HTR-8/SVneo (cell line): ENCODE data around the gene GALNT18.
"Not testable (repeated sequence)": the region's sequence is repeated elsewhere in the genome, so short reads cannot be mapped to it uniquely, and the experiment has no call there.

ENCODE experiments used
- DNase-seq: peaks from one replicate; pipeline ENCODE4 v3.0.0; 2011; ENCODE audit warnings: low spot score, mixed read lengths; ENCODE audit not compliant: insufficient read length
- FAIRE-seq: peaks from 2 replicates; lab custom pipeline; 2011; peaks lifted over from hg19 to GRCh38; lab: Jason Lieb, UNC

The GALNT18 gene

DNA sequence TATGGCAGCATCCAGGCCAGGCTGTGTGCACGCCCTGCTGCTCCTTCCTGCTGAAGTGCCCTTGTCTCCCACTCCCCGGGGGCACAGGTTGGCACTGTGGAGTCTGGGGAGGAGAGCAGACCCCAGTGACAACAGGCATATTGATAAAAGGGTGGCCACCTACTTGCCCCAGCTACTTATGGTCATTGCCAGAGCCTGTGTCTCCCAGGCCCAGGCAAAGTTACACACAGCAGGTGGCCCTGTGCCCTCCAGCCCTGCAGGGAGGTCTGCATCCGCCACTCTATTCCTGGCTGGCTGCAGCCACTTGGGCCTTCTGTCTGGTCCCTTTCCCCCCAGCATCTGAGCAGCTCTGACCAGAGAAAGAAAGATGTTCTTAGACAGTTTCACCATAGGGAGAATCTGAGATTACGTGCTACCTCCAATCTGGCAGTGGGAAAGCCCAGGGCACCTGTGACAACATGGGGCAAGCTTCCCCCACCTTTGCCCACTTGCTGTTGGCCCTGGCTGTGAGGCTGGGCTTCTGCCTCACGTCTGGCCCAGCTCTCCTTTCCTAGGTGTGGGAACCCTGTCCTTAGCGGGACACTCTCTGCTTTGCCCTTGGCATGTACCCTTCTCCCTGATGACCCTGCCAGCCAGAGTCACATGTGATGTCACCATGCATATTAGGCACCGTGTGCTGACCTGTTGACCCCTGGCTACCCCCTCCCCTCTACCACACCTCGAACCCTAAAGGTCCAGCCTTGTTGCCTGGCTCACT, 243.4 kb downstream of the GALNT18 start:
- DNase-seq, result no peak
- no peak for FAIRE-seq

DNA sequence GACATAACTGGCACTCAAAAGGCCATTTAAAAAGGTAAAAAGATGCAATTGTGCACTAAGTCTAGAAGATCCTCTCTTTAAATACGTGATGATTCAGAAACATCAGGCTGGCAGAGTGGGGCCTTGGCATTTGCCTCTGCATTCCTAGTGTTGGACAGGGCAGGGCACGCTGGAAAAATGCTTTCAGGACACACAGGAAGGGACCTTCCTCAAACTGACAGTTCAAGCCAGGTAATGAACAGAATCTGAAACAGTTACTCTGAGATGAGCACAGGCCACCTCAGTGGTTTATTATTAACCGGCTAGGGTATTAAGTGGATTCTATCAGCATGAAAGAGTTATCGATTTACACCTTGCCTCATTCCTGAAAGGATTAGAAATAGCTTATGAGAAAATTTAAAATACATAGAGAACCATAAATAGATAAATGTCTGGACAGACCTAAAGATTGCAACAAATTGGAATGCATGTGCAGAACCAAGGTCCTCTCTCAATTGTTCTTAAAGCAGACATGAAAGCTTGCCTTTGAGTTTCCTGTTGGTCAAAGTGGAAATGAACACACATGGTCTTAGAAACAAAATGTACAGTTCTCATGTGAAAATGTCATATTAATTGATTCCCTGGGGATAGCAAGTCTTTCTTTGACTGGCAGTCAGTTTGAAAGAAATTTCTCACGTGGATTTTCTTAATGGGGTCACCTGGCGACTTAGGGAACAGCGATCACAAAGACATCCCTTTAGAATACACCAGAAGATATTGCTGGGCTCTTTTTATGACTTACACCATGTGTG, 247.3 kb downstream of the GALNT18 start:
- DNase-seq (no peak), FAIRE-seq (no peak)

DNA sequence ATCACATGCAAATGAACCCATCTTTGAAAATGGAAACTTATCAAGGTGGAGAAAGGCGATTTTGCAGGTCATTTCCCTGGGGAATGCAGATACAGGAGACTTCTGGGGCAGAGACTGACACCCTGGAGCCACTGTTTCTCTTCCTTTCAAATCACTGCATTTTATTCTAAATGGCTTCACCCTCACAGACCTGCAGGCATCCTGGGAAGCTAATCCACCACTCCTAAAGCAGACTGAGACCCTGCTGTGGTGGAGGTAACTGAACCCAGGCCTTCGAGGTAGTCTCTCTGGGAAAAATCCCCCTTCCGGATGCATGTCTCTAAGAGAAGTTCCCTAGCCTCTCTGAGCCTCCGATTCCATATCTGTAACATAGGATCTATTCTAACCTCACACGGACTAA, 247.9 kb downstream of the GALNT18 start:
- no peak for FAIRE-seq
- DNase-seq, result no peak

DNA sequence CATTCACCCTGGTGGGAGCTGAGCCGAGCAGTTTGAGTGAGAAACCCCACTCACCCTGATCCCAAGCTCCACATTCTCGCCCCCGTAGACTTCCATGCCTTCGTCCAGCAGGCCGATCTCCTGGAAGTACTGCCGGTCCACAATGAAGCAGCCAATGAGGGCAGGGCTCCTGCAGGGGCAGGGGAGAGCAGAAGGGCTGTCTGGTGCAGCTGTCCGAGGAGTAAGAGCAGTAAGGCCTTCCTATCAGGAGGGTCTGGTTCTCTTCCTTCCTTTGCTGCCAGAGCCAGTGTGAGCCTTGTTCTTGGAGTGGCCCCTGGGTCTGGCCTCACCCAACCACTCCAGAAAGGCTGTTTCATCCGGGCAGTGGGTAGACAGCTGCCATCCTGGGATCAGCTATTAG, 249.3 kb downstream of the GALNT18 start:
- DNase-seq (no peak), FAIRE-seq (no peak)

DNA sequence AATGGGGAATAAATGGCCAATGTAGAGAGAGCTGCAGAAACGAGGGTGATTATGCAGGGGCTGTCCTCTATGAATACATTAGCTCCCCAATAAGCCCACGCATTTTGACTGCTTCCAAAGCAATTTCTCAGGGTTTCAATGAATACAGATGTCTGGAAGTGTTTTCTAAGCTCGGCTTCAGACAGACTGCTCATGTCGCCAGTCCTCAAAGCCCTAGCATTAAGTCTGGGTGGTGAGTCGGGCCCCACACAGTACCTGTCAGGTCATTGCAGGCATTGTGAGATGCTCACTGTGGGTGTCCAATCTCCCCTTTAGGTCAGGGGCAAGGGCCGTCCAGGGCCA, 250.9 kb downstream of the GALNT18 start:
- no peak for DNase-seq
- no peak for FAIRE-seq

DNA sequence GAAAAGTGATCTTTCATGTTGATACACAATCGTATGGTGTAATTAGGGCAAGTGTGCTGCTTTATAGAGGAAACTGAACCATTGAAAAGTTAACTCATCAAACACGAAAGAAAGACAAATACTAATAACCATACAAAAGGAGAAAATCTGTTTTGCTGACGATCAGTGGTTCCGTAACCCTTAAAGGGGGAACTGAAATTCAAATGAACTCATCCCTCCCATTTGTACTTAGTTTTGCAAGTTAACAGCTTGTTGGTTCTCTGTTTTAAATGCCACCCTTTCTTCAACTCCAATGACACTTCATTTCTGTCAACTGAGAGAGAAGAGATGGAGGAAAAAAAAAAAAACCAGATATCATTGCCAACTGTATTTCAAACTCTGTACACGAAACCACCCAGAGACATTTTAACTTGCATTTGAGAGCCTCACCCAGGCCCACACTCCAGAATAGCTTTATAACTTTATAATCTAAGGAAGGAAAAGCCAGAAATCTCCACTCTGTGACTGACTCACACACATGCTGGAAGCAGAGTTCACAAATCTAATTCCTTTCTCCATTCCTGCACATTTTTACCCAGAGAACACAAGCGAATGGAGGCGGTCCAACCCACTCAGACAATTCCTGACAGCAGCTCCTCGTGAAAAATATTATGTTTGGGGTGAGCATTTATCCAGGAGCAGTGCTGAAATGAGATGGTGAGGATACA, 251.4 kb downstream of the GALNT18 start:
- DNase-seq (no peak), FAIRE-seq (no peak)

DNA sequence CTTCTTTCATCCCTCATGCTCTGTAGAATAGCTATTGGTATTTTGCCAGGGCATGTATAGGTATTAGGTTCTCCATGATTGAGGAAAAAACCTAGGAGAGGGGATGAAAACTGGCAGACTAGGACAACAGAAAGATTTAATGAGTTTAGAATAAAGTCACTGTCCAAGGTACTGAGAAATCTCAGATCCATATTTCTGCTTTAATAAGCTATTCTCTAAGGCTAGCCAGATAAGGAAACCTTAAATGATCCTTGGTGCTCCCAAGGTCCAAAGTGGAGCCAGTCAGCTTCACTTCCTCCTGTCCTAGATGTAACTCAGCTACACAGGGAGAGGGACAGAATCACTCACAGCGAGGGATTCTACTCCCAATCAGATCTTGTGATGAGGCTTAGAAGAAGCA, 255.0 kb downstream of the GALNT18 start:
- no peak for DNase-seq
- FAIRE-seq, result no peak

DNA sequence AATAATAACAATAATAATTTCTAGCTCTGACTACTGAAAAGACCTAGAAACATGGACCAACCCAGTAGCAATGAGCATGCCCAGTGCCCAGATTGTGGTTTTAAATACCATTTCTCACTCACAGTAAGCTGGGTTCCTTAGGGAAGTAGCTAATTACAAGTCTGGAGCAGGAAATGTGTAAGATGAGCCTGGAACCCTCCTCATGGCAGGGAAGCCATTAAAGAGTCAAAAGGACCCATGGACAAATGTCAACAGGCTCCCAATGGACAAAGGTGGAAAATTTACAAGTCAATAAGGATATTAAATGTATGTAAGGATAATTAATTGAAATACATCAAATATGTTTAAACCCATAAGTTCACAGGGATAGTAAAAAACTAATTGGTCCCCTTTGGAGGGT, 258.1 kb downstream of the GALNT18 start:
- FAIRE-seq (no peak), DNase-seq (no peak)

DNA sequence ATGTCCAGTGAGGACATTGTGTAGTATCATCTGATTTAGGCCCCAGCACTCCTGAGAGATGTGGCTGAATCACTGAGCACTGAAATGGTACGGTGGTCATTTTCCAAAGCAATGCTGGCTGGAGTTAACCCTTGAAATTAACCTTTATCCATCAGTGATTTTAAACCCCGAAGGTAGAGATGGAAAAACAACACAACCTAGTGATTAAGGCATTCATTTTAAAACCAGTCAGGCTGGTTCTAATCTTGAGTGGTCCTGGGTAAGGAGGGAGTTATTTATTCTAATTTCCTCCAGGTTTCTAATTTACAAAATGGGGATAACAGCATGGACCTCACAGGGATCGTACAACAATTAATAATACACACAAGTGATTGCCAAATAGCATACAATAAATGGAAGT, 262.2 kb downstream of the GALNT18 start:
- DNase-seq (no peak), FAIRE-seq (no peak)

DNA sequence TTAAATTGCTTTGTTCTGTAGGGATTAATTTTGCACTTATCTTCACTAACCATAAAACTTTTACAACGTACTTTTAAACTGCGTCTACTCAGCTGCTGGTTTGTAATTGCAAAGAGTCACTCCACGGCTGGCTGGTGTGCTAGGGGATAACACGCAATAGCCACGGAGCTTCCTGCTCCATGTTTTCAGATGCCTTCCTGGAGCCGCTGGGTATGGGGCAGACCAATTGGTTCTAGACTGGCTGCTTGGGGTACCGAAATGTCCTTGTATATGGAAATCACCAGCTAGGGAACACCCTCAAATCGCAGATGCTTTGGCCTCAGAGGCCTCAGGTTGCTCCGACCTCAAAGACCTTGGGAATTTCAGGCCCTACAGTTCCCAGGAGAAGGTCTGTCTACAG, 265.0 kb downstream of the GALNT18 start:
- FAIRE-seq (no peak), DNase-seq (no peak)

DNA sequence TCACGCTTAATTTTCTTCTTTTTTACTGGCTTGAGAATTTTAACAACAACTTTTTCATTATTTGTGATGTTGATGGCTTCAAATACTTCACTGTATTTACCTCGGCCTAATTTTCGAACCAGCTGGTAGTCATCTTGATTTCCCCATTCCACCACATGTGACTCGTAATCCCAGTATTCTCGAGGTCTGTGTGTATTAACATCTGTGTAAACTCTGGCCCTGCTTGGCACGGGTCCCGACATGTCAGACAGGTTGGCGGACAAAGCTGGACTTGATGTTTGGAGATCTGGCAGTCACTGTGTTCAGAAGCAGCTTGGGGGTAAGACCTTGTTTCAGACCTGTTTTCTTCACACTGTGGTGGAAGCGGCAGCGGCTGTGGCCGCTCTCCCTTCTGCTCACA, 268.9 kb downstream of the GALNT18 start, which contains the start of gene CSNK2A3:
CSNK2A3 (minus strand) TSS at position 373 of the 400 bp plus-strand sequence; CDS start at position 242, 131 bp downstream.
- FAIRE-seq, result peak; percentile 48
- DNase-seq, result not testable (repeated sequence)

DNA sequence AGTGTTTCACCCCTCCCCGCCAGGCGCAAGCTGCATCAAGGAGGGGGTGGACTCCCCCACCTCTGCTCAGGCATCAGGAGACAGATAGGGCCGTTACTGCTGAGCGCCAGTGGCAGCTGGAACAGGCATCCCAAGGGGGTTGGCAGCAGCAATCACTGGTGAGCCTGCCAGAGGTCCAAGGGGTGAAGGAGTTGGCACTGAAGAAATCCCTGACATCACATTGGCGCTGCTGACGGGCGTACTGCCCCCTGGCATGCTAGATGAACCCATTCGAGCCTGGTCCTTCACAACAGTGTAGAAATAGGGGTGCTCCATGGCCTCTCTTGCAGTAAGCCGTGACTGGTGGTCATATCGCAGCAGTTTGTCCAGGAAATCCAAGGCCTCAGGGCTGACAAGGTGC, 270.0 kb downstream of the GALNT18 start:
- FAIRE-seq, result not testable (repeated sequence)

DNA sequence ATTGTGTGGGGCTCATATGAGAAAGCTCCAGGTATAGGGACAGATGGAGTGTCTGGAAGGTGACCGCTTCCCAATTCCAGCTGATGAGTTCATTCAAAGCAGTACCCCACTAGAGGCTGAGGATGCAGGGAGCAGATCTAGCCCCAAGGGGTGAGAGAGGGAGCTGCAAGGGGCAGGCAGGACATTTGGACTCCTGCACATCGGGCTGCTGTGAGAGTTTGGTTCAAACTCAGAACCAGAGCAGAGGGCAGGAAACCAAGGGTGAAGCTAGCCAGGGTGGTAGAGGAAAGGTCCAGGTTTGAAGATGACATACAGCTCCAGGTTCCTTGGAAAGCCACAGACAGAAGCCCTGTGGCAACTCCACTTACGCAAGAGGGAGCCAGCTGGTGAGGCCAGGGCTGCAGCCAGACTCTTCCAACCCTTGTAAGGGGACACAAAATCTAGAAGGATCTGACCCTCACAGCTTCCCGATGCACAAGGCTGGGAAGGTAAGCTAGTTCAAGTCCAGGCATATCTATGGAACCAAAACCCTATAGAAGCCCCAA, 270.7 kb downstream of the GALNT18 start:
- DNase-seq (no peak), FAIRE-seq (no peak)

More for the DNA sequence above, 270.0 kb downstream of the GALNT18 start:
- not testable (repeated sequence) for DNase-seq

DNA sequence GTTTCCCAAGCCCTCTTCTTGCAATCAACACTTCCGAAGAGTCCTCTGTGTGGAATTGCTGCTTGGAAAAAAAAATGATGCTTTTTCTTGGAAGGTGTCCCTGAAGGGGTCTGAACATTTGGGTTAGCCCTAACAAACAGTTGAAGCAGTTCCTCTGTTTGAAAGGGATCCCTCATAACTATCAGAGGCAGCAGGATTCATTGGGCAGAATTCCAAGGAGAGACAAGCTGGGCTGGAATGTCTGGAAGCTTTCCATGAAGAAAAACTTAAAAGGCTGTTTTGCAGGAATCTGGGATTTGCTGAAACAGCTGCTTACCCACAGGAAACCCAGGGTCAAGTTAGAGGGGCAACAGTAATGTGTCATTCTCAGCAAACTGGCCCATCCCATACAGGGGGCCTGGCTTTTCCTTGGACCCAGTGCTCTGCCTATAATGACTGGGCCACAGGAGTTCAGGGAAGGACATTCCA, 271.9 kb downstream of the GALNT18 start:
- DNase-seq (no peak), FAIRE-seq (no peak)

DNA sequence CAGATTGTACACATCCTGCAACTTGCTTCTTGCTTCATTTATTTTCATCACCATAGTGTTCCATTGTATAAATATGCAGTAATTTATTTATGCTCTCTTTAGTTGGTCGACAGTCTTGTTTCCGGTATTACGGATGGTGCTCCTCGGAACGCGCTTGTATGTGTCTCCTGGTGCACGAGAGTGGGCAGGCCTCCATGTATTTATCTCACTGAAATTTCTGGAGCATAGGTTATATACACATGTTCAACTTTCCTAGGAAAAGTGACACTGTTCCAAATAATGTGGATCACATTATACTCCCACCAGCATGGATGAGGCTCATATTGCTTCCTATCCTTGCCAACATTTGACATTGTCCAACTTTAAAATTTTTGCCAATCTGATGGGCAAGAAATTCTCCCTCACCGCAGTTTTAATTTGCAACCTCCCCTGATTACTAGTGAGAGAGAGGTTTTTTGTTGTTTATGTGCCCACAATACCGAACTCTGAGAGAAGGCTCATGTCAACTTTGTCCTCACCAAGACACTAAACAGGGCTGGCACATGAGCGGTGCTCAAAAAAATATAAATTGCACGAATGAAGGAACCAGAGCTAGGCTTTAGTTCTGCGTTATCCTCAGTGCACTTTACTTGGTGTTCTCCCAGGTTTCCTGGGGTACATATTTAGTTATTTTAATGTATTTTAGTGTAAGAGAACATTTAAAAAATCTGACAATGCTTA, 272.5 kb downstream of the GALNT18 start:
- DNase-seq (no peak), FAIRE-seq (no peak)

DNA sequence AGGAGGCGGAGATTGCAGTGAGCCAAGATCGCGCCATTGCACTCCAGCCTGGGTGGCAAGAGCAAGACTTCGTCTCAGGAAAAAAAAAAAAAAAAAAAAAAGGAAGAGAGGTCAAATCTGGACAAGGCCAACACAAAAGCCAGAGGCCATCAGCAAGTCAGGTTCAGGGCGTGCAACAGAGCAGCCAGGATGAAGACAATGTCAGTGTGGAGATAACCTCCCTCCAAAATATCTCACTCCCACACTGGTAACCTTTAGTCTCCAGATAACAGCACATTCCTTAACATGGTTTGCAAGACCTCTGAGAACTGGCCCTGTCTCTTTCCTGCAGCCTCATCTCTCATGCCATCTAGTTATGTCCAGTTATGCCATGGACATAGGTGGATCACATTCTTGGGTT, 273.5 kb downstream of the GALNT18 start:
- no peak for FAIRE-seq
- no peak for DNase-seq

DNA sequence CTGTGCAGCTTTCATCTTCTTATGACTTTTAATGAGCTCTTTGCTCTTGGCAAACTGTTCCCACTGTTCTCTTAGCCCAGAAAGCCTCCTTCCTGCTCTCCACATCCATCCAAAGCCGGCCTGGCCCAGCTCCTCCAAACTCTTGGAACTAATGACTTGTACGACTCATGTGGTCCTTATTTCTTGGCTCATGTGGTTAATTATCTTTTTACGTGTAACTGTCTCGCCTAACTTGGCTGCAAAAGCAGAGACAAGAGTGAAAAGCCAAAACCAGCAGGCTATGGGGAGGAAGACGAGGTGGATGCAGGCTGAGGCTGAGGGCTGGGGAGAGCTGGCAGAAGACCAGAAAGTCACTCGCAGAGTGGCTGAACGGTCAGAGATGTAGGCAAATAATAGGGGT, 274.2 kb downstream of the GALNT18 start:
- FAIRE-seq (no peak), DNase-seq (no peak)

DNA sequence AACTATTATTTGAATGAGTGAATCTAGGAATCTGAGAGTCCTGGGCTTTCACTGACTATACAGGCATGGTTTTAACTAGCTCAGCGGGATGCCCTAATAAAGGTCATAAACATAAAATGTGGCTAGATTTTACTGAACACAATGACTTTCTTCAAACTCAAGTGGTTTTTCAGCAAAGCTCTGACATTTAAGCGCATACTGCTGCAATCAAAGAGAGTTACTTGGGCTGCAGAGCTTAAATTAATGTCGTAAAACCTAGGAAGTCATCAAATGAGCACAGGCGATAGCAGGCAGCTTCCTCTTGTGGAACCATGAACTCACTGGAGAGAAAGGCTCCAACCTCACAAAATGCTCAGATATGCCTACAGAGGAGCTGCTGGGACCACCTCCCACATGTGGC, 275.5 kb downstream of the GALNT18 start:
- DNase-seq (no peak), FAIRE-seq (no peak)

DNA sequence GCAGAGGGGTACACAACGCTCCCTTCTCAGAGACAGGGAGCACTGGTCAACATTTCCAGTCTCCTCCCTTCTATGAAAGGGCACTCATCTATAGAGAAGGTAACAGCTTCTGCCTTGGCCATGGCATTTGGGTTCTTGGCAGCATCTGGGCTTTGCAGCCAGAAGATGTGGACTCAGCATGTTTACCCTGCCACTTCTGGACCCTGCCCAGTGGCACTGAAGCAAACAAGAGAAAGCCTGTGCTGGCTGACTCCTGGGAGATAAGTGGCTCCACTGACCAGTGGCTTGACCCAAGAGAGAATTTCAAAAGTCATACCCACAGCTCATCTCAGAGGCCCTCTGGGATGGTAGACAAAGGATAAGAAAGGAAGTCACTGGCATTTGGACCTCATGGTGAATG, 276.7 kb downstream of the GALNT18 start:
- FAIRE-seq (no peak), DNase-seq (no peak)

DNA sequence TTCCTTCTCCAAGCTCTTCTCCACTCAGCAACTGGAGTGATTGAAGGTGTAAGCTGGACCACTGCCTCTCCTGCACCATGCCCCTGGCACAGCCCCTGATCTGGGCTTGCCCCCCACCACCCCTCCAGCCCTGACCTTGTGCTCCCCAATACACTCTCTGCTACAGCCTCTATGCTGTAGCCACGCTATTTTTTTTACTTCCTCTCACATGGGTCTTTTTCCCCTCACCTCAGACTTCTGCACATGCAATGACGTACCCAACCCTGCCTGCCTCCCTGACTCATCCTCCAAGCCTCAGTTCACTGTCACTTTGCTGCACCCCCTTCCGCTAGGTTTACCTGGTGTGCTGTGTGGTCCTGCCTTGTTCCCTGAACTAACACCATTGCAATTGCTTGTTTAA, 277.8 kb downstream of the GALNT18 start:
- FAIRE-seq (no peak), DNase-seq (no peak)
